Measurements from ENCODE around the gene PNPLA6.
"Not testable (repeated sequence)": the region's sequence is repeated elsewhere in the genome, so short reads cannot be mapped to it uniquely, and the experiment has no call there.

Gene PNPLA6

DNA sequence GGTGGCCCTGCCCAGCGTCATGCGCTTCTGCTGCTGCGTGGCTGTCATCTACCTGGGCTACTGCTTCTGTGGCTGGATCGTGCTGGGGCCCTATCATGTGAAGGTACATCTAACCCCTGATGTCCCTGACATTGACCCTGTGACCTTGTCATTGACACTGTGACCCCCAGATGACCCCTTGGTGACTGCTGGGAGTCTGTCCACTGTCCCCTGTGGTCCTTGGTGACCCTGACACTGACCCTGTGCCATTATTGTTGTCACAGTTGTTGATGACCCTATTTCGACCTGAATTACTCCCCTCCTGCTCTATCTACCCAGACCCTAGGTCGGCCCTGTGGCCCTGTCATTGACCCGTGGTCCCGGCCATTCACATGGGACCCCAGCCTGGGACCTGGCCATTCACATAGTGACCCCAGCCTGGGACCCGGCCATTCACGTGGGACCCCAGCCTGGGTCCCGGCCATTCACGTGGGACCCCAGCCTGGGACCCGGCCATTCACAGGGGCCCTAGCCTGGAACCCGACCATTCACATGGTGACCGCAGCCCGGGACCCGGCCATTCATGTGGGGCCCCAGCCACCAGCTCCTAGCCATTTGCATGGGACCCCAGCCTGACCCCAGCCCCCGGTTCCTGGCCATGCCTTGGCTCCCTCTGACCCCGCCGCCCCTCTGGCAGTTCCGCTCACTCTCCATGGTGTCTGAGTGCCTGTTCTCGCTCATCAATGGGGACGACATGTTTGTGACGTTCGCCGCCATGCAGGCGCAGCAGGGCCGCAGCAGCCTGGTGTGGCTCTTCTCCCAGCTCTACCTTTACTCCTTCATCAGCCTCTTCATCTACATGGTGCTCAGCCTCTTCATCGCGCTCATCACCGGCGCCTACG lies 5.7 kb upstream of the PNPLA6 start:
- DNase-seq (ENCODE audit: low read depth in 1 of 2, low spot score in 1 of 2), result no peak

DNA sequence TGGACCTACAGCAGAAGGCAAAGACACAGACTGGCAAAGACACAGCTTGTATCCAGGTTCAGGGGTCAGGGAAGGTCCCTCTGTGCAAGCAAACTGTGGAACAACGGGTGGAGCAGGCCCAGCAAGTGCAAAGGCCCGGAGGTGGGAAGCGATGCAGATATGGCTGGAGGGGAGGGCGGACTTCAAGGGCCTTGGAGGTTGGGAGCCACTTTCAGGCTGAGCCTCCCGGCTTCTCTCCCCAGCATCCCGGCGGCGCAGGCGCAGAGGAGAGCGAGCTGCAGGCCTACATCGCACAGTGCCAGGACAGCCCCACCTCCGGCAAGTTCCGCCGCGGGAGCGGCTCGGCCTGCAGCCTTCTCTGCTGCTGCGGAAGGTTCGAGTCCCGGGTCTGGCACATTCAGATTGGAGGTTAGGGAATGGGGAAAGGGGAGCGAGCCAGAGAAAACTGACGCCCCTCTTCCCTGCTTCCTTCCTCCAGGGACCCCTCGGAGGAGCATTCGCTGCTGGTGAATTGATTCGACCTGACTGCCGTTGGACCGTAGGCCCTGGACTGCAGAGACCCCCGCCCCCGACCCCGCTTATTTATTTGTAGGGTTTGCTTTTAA lies 2.1 kb upstream of the PNPLA6 start:
- no peak for DNase-seq (ENCODE audit: low read depth in 1 of 2, low spot score in 1 of 2)

DNA sequence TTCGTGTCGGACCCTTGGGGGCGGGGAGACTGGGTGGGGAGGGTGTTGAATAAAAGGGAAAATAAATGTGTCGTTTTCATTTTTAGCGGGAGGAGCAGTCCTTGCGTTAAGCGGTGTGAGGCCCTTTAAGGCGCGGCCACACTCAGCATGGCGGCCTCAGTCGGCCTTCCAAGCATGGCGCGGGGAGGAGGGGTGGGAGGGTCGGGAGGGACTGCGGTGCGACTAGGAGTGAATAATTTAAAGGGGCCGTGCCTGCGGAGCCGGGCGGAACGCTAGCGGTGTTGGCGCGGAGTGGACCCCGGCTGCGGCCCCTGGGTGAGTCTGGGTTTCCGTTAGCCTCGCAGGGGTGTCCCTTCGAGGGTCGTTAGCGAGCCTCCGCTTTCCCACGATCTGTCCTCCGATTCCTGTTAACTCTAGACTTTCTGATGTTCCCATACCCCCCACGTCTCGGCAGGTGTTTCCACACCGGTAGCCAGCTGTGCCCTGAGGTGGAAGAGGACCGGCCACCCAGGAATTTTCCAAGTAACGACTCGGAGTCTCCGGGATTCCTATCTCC lies 1.5 kb upstream of the PNPLA6 start:
- DNase-seq (ENCODE audit: low read depth in 1 of 2, low spot score in 1 of 2), result peak; percentile 62 to 73

DNA sequence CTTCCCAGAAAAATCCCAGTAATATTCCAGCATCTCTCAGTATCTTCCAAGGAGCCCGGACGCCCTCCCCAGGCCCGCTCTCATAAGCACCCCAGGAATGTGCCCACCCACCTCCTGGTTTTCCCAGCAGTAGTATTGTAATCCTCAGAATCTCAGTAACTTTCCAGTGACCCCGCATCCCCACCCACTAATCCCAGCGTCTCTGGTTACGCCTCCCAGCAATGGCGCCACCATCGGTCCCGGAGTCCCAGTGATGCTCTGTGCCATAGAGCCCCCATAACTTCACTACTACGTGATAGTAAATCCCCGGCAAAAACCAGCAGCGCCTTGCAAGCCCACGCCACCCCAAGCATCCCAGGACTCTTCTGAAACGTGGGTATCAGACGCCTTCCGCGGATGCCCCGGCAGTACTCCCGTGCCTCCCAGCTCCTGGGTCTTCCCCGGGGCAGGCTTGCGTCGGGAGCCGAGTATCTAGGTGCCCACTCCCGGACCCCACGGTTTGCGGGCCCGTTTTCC lies 928 bp upstream of the PNPLA6 start:
- no peak for DNase-seq (ENCODE audit: low read depth in 1 of 2, low spot score in 1 of 2)

DNA sequence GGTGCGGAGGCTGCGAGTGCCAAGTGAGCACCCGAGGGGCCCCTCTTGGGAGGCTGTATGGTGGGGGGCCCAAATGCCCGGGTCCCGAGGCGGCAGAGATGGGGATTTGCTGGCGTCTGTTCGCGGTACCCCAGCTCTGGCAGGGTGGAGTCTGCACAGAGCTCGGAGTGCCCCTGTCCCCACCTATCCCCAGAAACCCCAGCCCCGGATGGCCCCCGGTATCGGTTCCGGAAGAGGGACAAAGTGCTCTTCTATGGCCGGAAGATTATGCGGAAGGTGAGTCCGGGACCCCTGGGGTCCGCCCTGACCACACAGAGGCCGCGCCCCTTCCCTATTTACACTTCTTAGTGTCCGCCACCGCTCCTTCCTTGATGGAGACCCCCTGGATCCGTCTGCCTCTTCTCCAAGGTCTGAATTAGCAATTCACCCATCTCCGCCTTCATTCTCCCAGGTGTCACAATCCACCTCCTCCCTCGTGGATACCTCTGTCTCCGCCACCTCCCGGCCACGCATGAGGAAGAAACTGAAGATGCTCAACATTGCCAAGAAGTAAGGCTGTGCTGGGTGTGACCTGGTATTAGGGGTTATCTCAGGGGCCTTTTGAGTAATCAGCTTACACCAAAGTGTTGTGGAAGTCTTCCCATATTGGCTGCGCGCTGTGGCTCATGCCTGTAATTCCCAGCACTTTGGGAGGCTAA lies 630 bp downstream of the PNPLA6 start:
- DNase-seq (ENCODE audit: low read depth in 1 of 2, low spot score in 1 of 2), result no peak

DNA sequence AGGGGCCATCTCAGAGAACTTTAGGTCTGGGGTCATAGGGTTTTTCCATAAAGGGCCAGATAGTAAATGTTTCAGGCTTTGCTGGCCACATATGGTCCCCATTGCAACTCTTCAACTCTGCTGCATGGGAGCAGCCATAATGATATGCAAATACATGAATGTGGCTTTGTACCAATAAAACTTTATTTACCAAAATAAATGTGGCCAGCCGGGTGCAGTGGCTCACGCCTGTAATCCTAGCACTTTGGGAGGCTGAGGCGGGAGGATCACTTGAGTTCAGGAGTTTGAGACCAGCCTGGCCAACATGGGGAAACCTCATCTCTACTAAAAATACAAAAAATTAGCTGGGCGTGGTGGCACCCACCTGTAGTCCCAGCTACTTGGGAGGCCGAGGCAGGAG lies 3.5 kb downstream of the PNPLA6 start:
- DNase-seq (ENCODE audit: low read depth in 1 of 2, low spot score in 1 of 2), result not testable (repeated sequence)

DNA sequence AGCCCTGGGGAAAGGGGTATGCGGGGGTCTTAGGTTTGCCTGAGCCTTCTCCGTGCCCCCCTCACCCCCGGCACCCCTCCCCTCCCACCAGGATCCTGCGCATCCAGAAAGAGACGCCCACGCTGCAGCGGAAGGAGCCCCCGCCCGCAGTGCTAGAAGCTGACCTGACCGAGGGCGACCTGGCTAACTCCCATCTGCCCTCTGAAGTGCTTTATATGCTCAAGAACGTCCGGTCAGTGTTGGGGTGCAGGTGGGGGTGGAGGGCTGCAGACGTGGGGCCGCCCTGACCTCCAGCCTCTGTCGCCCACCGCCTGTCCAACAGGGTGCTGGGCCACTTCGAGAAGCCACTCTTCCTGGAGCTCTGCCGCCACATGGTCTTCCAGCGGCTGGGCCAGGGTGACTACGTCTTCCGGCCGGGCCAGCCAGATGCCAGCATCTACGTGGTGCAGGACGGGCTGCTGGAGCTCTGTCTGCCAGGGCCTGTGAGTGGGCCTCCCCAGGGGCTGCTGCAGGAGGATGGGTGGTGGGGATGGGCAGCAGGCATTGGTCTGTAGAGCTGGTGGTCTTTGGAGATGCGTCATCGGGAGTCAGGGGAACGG lies 4.4 kb downstream of the PNPLA6 start:
- no peak for DNase-seq (ENCODE audit: low read depth in 1 of 2, low spot score in 1 of 2)

DNA sequence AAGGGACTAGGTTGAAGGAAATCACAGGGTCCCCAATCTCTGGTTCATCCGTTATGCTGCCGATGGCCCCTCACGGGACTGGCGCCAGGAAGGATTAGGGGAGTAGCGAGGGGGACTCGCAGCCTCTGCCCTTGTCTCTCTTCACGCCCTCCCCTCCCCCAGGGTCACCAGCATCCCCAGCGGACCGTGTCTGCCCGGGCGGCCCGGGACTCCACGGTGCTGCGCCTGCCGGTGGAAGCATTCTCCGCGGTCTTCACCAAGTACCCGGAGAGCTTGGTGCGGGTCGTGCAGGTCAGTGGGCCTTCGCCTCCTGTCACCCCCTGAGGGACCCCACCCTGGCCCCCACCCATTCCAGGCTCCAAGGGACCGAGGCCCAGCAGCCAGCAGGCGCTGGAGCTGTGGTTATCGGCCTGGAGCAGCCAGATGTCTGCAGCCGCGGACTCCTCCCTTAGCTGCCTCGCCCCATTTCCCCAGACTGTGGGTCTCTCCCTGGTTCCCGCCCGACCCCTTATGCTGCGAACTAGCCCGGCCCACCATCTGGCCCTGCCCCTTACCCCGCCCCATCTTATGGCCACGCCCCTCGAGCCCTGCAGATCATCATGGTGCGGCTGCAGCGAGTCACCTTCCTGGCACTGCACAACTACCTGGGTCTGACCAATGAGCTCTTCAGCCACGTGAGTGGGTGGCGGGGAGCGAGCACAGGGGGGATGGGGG lies 5.4 kb downstream of the PNPLA6 start:
- no peak for DNase-seq (ENCODE audit: low read depth in 1 of 2, low spot score in 1 of 2)

DNA sequence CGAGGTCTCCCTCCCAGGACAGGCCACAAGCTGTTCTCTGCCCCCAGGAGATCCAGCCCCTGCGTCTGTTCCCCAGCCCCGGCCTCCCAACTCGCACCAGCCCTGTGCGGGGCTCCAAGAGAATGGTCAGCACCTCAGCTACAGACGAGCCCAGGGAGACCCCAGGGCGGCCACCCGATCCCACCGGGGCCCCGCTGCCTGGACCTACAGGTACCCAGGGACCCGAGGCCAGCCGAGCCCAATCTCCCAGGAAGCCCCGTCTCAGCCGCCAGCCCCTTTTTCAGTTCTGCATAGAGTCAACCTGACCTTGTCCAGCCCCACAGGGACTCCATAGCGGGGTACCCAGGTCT lies 5.9 kb downstream of the PNPLA6 start:
- no peak for DNase-seq (ENCODE audit: low read depth in 1 of 2, low spot score in 1 of 2)

DNA sequence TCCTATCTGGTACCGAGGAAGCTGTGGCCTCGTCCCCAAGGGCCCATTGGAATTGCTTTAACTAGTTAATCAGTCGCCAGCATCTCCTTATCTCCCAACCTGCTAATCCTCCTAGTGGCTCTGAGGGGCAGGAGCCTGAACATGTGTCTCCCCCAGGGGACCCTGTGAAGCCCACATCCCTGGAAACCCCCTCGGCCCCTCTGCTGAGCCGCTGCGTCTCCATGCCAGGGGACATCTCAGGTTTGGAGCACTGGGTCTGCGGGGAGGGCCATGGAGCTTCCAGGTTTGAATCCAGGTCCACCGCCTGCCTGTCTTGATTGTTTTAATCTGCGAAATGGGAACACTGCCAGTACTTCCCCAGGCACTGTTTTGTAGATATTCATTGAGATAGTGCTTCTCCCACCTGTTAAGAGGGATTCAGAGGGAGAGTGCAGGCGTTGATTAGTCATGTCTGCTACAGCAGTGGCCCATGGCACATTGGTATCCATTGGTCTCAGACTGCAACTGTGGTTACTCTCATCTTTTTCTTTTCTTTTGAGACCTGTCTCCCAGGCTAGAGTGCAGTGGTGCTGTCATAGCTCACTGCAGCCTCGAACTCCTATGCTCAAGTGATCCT lies 6.4 kb downstream of the PNPLA6 start:
- no peak for DNase-seq (ENCODE audit: low read depth in 1 of 2, low spot score in 1 of 2)

DNA sequence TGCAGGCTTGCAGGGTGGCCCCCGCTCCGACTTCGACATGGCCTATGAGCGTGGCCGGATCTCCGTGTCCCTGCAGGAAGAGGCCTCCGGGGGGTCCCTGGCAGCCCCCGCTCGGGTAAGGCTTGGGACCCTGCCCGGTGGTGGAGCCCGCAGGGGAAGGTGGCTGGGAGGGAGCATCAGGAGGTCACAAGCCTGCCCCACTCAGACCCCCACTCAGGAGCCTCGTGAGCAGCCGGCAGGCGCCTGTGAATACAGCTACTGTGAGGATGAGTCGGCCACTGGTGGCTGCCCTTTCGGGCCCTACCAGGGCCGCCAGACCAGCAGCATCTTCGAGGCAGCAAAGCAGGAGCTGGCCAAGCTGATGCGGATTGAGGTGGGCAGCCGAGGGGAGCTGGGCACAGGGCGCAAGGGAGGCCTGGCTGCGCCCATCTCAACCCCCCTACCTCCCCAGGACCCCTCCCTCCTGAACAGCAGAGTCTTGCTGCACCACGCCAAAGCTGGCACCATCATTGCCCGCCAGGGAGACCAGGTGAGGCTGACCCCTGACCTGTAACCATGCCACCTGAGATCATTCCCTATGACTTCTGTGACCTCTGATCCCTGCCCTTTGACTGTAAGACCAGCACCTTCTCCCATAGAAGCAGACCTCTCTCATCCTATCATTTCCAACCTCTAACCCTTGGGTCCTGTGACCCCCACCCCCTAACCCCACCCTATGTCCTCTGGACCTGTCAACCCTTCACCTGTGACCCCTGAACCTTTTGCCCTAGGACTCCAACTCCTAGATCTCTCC lies 7.2 kb downstream of the PNPLA6 start:
- no peak for DNase-seq (ENCODE audit: low read depth in 1 of 2, low spot score in 1 of 2)

DNA sequence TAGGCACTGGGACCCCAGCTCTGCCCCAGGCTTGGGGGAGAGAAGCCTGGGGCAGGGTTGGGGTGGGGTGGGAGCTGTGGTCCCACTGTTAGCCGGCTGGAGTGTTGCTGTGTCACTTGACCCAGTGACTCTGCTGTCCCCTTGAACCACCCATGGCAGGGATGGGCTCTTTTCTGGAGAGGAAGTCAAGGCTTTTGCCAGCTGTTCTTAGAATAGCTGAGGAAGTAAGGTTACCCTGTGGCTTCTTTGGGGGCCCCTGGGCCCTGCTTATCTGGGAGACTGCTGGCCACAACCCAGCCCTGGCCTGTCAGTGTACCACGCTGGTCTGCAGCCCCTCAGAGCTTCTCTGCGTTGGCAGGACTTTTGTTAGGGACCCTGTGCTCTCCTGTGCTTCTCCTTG lies 9.1 kb downstream of the PNPLA6 start:
- no peak for DNase-seq (ENCODE audit: low read depth in 1 of 2, low spot score in 1 of 2)

DNA sequence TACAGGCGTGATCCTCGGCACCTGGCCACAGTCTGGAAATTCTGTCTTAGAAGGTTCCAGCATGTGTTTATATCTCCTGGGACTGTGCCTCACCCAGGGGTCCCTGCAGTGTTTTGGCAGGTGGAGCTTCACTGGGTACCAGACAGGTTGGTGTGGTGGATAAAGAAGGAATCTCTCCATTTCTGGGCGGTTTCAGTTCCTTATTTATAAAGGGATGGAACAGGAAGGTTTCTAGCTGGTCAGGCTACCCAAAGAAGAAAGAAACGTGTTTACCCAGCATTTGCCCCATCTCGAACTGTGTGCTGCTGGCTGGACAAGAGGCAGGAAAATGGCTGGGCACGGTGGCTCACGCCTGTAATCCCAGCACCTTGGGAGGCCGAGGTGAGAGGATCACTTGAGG lies 9.8 kb downstream of the PNPLA6 start:
- DNase-seq (ENCODE audit: low read depth in 1 of 2, low spot score in 1 of 2), result no peak

DNA sequence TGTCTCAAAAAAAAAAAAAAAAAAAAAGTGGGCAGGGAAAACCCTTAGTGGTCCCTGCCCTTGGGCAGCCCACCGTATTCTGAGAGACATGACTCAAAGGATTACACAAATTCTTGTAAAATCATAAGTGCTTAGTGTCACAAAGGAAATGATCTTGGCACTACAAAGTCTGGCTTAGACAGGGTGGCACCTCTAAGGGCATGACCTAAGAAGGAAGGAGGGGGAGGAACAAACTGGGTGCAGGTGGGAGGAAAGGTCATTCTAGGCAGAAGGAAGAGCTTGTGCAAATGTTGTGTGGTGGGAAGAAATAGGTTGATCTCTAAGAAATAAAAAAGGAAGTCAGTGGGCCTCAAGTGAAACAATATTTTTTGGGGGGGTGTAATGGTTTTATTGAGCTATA lies 10.4 kb downstream of the PNPLA6 start:
- DNase-seq (ENCODE audit: low read depth in 1 of 2, low spot score in 1 of 2), result no peak

DNA sequence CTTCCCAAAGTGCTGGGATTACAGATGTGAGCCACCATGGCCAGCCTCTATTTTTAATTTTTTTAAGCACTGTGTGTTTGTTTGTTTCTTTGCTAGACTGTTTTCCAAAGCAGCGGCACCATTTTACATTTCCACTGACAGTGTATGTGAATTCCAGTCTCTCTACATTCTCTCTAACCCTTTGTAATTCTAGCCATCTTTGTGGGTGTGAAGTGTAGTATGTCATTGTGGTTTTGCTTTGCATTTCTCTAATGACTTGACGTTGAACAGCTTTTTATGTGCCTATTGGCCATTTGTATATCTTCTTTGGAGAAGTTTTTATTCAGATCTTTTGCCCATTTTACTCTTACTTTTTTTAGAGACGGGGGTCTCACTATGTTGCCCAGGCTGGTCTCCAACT lies 11.6 kb downstream of the PNPLA6 start:
- no peak for DNase-seq (ENCODE audit: low read depth in 1 of 2, low spot score in 1 of 2)

DNA sequence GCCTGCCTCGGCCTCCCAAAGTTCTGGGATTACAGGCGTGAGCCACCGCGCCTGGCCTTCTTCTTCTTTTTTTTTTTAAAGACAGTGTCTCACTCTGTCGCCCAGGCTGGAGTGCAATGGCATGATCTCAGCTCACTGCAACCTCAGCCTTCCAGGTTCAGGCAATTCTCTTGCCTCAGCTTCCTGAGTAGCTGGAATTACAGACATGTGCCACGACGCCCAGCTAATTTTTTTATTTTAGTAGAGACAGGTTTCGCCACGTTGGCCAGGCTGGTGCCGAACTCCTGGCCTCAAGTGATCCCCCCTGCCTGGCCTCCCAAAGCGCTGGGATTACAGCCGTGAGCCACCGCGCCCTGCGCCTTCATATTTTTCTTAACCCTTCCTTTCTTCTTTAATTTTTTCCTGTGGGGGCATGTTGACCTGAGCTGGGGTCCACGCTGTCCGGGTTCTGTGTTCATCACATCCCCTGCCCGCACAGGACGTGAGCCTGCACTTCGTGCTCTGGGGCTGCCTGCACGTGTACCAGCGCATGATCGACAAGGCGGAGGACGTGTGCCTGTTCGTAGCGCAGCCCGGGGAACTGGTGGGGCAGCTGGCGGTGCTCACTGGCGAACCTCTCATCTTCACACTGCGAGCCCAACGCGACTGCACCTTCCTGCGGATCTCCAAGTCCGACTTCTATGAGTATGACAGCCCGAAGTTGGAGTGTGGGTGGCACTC lies 14.1 kb downstream of the PNPLA6 start:
- DNase-seq (ENCODE audit: low read depth in 1 of 2, low spot score in 1 of 2), result no peak

DNA sequence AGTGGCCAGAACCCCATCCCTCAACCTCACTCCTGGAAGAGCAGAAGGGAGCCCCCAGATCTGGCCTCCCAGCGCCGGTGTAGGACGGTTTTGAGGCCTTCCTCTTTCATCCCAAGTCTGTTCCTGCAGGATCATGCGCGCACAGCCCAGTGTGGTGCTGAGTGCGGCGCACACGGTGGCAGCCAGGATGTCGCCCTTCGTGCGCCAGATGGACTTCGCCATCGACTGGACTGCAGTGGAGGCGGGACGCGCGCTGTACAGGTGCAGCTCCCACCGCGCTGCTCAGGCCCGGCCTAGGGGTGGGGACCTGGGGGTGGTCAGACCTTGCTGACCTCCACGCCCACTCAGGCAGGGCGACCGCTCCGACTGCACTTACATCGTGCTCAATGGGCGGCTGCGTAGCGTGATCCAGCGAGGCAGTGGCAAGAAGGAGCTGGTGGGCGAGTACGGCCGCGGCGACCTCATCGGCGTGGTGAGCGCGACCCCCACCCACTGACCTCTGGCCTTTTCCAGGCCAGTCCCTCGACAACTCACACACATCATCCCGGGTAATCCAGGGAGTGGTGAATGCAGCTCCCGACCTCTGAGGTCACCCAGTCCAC lies 14.8 kb downstream of the PNPLA6 start:
- DNase-seq (ENCODE audit: low read depth in 1 of 2, low spot score in 1 of 2), result no peak

DNA sequence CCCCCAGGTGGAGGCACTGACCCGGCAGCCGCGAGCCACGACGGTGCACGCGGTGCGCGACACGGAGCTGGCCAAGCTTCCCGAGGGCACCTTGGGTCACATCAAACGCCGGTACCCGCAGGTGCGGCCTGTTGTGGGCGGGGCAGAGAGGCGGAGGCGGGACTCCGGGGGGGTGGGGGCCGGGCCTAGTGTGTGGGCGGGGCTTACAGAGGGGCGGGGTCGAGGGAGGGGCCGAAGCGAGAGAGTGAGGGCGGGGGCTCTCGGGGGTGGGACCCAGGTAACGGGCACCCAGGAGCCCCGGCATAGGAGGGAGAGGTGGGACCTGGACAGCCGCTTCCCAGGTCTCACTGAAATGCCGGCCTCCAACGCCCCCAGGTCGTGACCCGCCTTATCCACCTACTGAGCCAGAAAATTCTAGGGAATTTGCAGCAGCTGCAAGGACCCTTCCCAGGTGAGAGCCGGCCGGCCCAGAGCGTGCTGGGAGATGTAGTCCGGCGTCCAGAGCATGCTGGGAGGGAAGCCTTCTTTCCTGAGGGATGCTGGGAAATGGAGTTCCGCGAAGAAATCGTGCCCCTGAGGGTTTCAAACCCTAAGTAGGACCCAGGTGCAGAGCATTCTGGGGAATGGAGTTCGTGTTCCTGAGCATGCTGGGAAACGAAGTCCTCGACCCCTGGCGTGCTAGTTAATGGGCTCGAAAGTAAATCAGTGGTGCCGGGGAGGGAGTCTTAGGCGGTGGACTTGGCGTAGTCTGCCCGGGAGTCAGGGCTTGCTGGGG lies 15.7 kb downstream of the PNPLA6 start:
- no peak for DNase-seq (ENCODE audit: low read depth in 1 of 2, low spot score in 1 of 2)
